Transverse colon (tissue), 4 donors: ENCODE measurements around the gene MAPK1. TPM values are rescaled to one million over a fixed set of nuclear protein-coding genes. Genes with fewer than 3 reads are reported as not detected.

ENCODE experiments used
- DNase-seq: peaks from one replicate; pipeline ENCODE4 v3.0.0-alpha.2; 2019
- H3K27ac ChIP-seq, 4 donors: fragments of 200-600 bp; sonication (generic); 2 replicates each; pipeline ENCODE4 v1.5.1; 2016 to 2018; ENCODE audit warnings: inconsistent platforms in 4 of 4
- H3K27me3 ChIP-seq: fragments of 200-600 bp; sonication (generic); 2 replicates; pipeline ENCODE4 v1.5.1; 2017; ENCODE audit warnings: inconsistent platforms
- H3K36me3 ChIP-seq, 4 donors: fragments of 200-600 bp; sonication (generic); 2 replicates each; pipeline ENCODE4 v1.5.1; 2017 to 2019; ENCODE audit warnings: inconsistent platforms in 4 of 4
- H3K4me1 ChIP-seq, 4 donors: fragments of 200-600 bp; sonication (generic); 2 replicates each; pipeline ENCODE4 v1.5.1; 2017 to 2020; ENCODE audit warnings: inconsistent platforms in 4 of 4
- H3K4me3 ChIP-seq, 4 donors: fragments of 200-600 bp; sonication (generic); 1 replicate in 1 of 4; 2 replicates in 3 of 4; pipeline versions ENCODE4 v1.5.1 to v1.6.1; 2017 to 2019; ENCODE audit warnings: inconsistent platforms in 4 of 4
- H3K9me3 ChIP-seq, 2 donors: fragments of 200-600 bp; sonication (generic); 2 replicates each; pipeline ENCODE4 v1.5.1; 2017 to 2019; ENCODE audit warnings: inconsistent platforms in 2 of 2
- CTCF ChIP-seq, 5 experiments: fragments of 200-600 bp in 3 of 5; fragments of 450-650 bp in 2 of 5; sonication (generic) in 3 of 5; IDR thresholded peaks; 1 replicate in 2 of 5; 2 replicates in 3 of 5; pipeline ENCODE4 v1.5.1; 2016 to 2017; ENCODE audit warnings: antibody characterized with exemption in 5 of 5, inconsistent platforms in 3 of 5, mild to moderate bottlenecking in 2 of 5, moderate library complexity in 1 of 5
- EP300 ChIP-seq: sonication (generic); formaldehyde crosslinking; IDR thresholded peaks from one replicate; pipeline ENCODE4 v1.6.1; 2017; ENCODE audit warnings: antibody characterized with exemption, low read depth
- POLR2A ChIP-seq: fragments of 450-650 bp; IDR thresholded peaks from one replicate; pipeline ENCODE4 v1.6.1; 2016; ENCODE audit warnings: antibody characterized with exemption, mild to moderate bottlenecking, moderate library complexity
- POLR2AphosphoS5 ChIP-seq, 3 donors: sonication (generic); formaldehyde crosslinking; IDR thresholded peaks; one replicate each; pipeline ENCODE4 v1.6.1; 2016; ENCODE audit warnings: antibody characterized with exemption in 3 of 3
- WGBS, 2 donors: methylation state at CpG; one replicate each; pipeline ENCODE4 v1.1.5; 2018; ENCODE audit warnings: low coverage in 1 of 2; 5-methylcytosine and 5-hydroxymethylcytosine counted together
- in situ Hi-C, 4 donors: fragments of 200-750 bp; cut with MboI; loops; one replicate each; pipeline versions ENCODE4 v1.15.0 to v1.15.1; 2017; ENCODE audit warnings: low sequenced_read_pairs in 3 of 4, low pct_ligation_motif_present in 1 of 4, low pct_unique_long_range_greater_than_20kb in 1 of 4
- intact Hi-C: fragments of 100-400 bp; cut with DNase I; formaldehyde crosslinking; loops from one replicate; pipeline ENCODE4 v1.15.1; 2023; ENCODE audit warnings: low total_unique reads
- total RNA-seq, 4 donors: library from RNA; depleted of rRNA; stranded (reverse); fragments of >200 nt; gene quantifications; one replicate each; pipeline ENCODE4 v1.1.0, GENCODE V29; 2016

The MAPK1 gene
- total RNA-seq, 4 donors from 2014 or later = 37.1 to 303 (median 57.0) TPM

- Histone ChIP-seq H3K4me3 (no peak overlapping the region), H3K4me1 (no peaks in the 10 kb centered on the region), H3K9me3 (no peaks in the 10 kb centered on the region), H3K27me3 (no peaks in the 10 kb centered on the region), H3K27ac (no peak overlapping the region), H3K36me3 (peaks cover 0 to 36% (median 17%) of the 10 kb centered on the region in 4 donors)
- 68% methylated on average over 7 to 13 of the region's 13 CpGs for WGBS, 2 donors
- no peak for DNase-seq
- TF ChIP-seq POLR2AphosphoS5 (IDR thresholded peaks at IDR 0.05) (no peak), POLR2A (no peak)
- in situ Hi-C loops (no loop called here), intact Hi-C loops (no loop called here)
Measured at GRCh38 chr22:21762712-21763581, 104.5 kb downstream of the MAPK1 start.

- in situ Hi-C loops (no loop called here), intact Hi-C loops (no loop called here)
- 84 to 92% methylated on average over 9 to 15 of the region's 15 CpGs for WGBS, 2 donors
- DNase-seq = no peak
- Histone ChIP-seq H3K4me1 (no peaks in the 10 kb centered on the region), H3K27me3 (no peaks in the 10 kb centered on the region), H3K36me3 (peaks cover 0 to 30% (median 13%) of the 10 kb centered on the region in 4 donors), H3K27ac (no peak overlapping the region), H3K4me3 (no peak overlapping the region), H3K9me3 (no peaks in the 10 kb centered on the region)
- no peak for TF ChIP-seq CTCF (IDR thresholded peaks at IDR 0.05)
- TF ChIP-seq EP300 = no peak
- TF ChIP-seq POLR2A = no peak
- TF ChIP-seq POLR2AphosphoS5 (IDR thresholded peaks at IDR 0.05) = no peak
Measured at GRCh38 chr22:21761994-21762680, 105.3 kb downstream of the MAPK1 start.

GRCh38 chr22:21761086-21761485, 106.4 kb downstream of the MAPK1 start:
- intact Hi-C loops = no loop called here
- in situ Hi-C loops = no loop called here
- WGBS, 2 donors = 77 to 78% methylated on average over 2 of the region's 2 CpGs

GRCh38 chr22:21760640-21761039, 106.8 kb downstream of the MAPK1 start:
- WGBS, 2 donors = 85 to 97% methylated on average over 2 of the region's 2 CpGs
- DNase-seq = no peak
- TF ChIP-seq EP300 (no peak), POLR2AphosphoS5 (IDR thresholded peaks at IDR 0.05) (no peak), POLR2A (no peak), CTCF (IDR thresholded peaks at IDR 0.05) (no peak)
- Histone ChIP-seq H3K27ac (no peak overlapping the region), H3K4me3 (no peak overlapping the region), H3K9me3 (no peaks in the 10 kb centered on the region), H3K36me3 (peaks cover 0 to 23% (median 7%) of the 10 kb centered on the region in 4 donors), H3K4me1 (peaks cover 0 to under 1% (median 0%) of the 10 kb centered on the region in 4 donors), H3K27me3 (no peaks in the 10 kb centered on the region)
- intact Hi-C loops = no loop called here
- in situ Hi-C loops = no loop called here

More at GRCh38 chr22:21761086-21761485, 106.4 kb downstream of the MAPK1 start:
- Histone ChIP-seq H3K4me1 (no peaks in the 10 kb centered on the region), H3K9me3 (no peaks in the 10 kb centered on the region), H3K36me3 (peaks cover 0 to 23% (median 8%) of the 10 kb centered on the region in 4 donors), H3K27ac (no peak overlapping the region), H3K27me3 (no peaks in the 10 kb centered on the region), H3K4me3 (no peak overlapping the region)
- TF ChIP-seq POLR2AphosphoS5 (IDR thresholded peaks at IDR 0.05) = no peak
- TF ChIP-seq POLR2A = no peak
- TF ChIP-seq CTCF (IDR thresholded peaks at IDR 0.05) = no peak
- TF ChIP-seq EP300 = no peak
- no peak for DNase-seq
